Activated T-cell treated with anti-CD3 and anti-CD28 coated beads for 1 hour (primary cell): Measurements from ENCODE around the gene CELSR1.
"Not testable (repeated sequence)": the region's sequence is repeated elsewhere in the genome, so short reads cannot be mapped to it uniquely, and the experiment has no call there.

ENCODE experiments used
- DNase-seq: peaks from one replicate; pipeline ENCODE4 v3.0.0-alpha.2; 2020; ENCODE audit warnings: low read depth

Gene CELSR1

DNA sequence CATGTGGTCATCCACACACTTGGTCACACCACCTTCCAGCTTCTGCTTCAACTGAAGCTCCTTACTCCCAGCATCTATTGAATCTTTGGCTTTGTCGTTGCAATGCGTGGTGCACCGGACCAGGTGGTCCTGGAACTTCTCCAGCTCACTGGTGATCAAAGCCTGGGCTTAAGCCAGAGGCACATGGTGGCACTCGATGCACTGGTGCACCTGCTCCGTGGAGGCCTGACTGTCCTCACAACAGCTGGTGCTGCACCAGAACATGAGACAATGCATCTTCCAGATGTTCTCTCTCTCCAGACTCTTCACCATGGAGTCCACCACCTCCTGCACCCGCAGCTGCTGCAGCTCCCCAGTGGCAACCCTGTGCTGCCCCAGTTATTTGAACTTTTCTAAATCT lies 56.0 kb downstream of the CELSR1 start:
- DNase-seq = no peak

GRCh38 chr22:46480396-46480795 lies 57.0 kb downstream of the CELSR1 start:
- DNase-seq = no peak

GRCh38 chr22:46479046-46479445 lies 58.4 kb downstream of the CELSR1 start:
- no peak for DNase-seq

DNA sequence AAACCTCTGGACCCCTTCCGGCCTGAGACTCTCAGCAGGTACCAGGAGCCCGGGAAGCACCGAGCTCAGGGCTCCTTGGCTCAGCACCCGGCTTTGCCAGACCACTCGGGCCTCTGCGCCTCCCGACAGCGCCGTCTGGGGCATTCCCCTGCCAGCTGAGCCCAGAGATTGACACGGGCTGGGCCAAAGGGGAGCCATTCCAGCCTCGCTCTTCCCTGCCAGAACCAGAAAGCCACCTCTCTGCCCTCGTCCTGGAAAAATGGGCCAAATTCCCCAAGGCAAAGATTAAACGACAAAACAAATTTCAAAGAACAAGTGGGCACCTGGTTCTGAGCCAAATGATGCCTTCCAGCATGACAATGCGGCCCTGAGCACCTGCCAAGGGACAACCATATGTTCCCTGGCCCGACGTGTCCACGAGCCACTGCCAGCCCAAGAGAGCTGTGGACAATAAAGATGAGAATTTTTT lies 59.3 kb downstream of the CELSR1 start:
- no peak for DNase-seq

- no peak for DNase-seq
Observed at GRCh38 chr22:46476547-46476941, 60.9 kb downstream of the CELSR1 start.

GRCh38 chr22:46473896-46474557 lies 63.4 kb downstream of the CELSR1 start:
- no peak for DNase-seq

DNA sequence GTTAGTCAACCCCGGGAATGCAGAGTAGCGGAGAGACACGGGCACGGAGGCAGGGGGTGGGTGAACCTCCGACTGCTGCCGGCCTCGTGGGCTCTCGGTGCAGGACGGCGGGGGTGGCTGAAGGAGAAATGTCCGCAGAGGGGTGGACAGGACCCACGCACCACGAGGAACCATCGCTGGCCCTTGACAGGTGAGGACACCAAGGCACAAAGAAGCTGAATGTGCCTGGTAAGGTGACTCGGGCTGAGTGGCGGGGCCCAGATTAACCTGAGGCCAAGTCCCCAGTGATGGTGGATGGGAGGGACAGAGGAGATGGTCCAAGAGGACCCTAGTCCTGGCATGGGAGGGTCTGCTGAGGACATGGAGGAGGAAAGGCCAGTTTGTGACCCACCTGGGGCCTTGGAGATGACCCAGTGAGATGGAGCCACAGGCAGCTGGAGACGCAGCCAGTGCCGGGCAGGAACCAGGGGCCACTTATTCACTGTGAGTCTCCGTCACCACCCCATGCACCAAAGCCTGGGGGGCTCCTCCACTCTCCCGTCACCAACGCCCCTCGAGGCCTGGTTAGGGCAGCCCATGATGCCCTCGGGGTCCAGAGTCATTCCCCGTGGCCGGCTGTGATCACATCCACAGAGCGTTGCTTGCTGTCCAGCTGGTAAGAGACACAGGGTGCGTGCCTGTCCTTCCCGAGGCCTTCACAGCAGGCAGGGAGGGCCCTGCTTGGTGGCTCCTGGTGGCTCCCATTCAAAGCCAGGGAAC lies 64.2 kb downstream of the CELSR1 start:
- DNase-seq = no peak

GRCh38 chr22:46472722-46473016 lies 64.8 kb downstream of the CELSR1 start:
- DNase-seq = no peak

- no peak for DNase-seq
Observed at GRCh38 chr22:46471901-46472721, 65.3 kb downstream of the CELSR1 start.

DNA sequence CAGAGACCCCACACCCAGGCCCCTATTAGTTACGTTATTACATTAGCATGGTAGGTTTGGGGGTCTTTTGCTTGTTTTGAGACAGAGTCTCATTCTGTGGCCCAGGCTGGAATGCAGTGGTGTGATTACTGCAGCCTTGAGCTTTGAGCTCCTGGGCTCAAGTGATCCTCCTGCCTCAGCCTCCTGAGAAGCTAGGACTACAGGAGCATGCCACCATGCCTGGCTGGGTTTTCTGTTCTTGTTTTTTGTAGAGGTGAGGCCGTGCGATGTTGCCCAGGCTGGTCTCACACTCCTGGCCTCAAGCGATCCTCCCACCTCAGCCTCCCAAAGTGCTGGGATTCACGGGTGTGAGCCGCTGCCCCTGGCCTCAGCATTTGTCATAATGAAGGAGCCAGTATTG lies 66.1 kb downstream of the CELSR1 start:
- DNase-seq = not testable (repeated sequence)

DNA sequence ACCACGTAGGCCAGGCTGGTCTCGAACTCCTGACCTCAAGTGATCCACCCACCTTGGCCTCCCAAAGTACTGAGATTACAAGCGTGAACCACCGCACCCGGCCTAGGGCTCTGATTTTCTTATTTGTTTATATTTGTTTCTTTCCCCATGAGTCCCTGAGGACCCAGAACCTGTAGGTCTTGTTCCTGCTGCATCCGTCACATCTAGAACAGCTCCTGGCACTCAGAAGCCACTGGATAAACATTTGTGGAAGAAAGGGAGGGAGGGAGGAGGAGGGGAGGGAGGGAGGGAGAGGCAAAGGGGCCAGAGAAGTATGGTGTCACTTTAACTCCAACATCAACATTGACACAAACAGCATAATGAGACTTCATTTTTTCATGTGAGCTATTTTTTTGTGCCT lies 67.7 kb downstream of the CELSR1 start:
- no peak for DNase-seq

- DNase-seq = no peak
Observed at GRCh38 chr22:46467006-46467405, 70.4 kb downstream of the CELSR1 start.

- DNase-seq = no peak
Observed at GRCh38 chr22:46466255-46466676, 71.2 kb downstream of the CELSR1 start.

DNA sequence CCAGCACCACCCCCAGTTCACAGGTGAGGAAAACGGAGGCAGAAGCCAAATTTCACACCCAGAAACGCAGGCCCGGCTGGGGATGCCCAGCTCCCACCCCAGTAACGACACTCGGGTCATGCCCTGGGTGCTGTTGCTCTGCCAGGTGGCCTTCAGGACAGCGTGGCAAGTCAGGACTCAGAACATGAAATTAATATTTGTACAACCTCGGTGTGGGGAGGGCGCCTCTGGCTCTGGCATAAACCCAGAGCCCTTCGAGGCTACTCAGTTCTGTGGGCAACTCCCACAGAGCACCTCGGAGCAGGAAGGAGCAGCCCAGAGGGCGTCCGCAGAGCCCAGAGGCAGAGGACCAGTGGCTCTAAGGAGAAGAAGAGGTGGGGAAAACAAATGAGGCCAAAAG lies 71.6 kb downstream of the CELSR1 start:
- DNase-seq = no peak

DNA sequence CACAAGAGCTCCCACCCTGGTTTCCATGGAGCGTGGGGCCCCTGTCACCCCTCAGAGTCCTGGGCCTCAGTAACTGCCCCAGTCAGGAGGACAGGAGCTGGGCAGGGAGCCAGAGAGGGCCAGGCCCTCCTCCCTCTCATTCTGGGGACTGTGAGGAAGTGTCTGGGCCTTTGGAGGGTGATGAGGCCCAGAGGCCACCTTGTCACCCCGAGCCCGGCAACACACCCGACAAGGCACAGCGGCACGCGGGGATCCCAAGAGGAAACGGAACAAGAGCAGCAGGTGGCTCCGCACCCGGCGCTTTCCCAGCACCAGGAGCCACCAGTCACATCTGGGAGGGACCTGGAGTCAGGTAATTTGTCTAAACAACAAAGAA lies 72.1 kb downstream of the CELSR1 start:
- DNase-seq = no peak

GRCh38 chr22:46464701-46465344 lies 72.6 kb downstream of the CELSR1 start:
- DNase-seq = no peak

- no peak for DNase-seq
Observed at GRCh38 chr22:46464296-46464695, 73.1 kb downstream of the CELSR1 start.

GRCh38 chr22:46463435-46464227 lies 73.8 kb downstream of the CELSR1 start:
- no peak for DNase-seq

DNA sequence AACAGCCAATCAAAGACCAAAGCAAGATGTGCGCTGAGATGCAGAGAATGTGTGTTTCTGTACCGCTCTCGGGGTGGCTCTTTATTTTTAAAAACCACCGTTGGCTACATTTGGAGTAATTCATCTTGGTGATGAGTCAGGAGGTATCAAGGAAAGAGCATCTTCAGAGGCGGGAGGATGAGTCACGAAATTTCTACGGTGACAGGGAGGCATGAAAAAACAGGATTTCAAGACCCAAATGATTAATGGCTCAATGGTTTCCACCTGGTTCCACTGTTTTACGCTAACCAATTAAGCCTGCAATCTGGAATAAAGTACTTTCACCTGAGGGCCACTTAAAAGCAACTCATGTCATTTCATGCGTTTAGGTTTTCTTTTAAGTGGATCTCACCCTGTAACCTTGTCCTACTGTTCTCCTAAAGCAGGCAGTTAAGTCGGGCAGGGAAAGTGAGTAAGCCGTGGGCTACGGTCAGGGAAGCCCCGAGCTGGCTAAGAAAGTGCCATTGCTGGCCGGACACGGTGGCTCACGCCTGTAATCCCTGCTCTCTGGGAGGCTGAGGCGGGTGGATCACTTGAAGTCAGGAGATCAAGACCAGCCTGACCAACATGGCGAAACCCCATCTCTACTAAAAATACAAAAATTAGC lies 74.6 kb downstream of the CELSR1 start:
- no peak for DNase-seq

- no peak for DNase-seq
Observed at GRCh38 chr22:46461566-46462180, 75.7 kb downstream of the CELSR1 start.

DNA sequence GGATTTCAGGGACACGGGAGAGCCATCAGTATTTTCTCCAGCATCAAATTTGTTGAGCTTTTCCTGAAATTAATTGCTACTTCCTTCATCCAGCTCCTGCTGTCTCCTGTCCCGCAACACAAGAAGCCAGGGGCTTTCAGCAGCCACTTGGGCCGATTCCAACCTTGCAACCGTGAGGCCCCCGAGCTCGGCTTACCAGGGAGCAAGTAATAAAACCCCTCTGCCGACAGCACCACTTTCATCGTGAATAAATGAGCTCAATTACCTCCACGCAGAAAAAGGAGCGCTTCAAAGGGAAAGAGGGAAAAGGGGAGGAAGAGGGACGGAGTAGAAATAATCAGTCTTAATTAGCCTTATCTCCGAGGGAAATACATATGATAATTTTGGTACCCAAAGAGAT lies 76.6 kb downstream of the CELSR1 start:
- no peak for DNase-seq
